Neural cell (in vitro differentiated cells): ENCODE data around the gene NDUFC1. TPM values are rescaled to one million over a fixed set of nuclear protein-coding genes. Genes with fewer than 3 reads are reported as not detected.

ENCODE experiments used
- H2AFZ ChIP-seq: fragments of 200-600, 300-800 bp; sonication (generic), shearing (Covaris generic); 2 replicates; pipeline ENCODE4 v1.6.0; 2014; ENCODE audit warnings: low read depth, mild to moderate bottlenecking, antibody characterized with exemption, low read length, moderate library complexity
- H3F3A ChIP-seq: fragments of 200-600 bp; shearing (Covaris generic); 2 replicates; pipeline ENCODE4 v1.6.1; 2016; ENCODE audit warnings: mild to moderate bottlenecking, moderate library complexity, mixed read lengths, antibody characterized with exemption, low read length; ENCODE audit not compliant: insufficient read depth, poor library complexity, severe bottlenecking
- H3K27ac ChIP-seq: fragments of 200-600, 300-800 bp; sonication (generic), shearing (Covaris generic); 2 replicates; pipeline ENCODE4 v1.5.1; 2014; ENCODE audit warnings: mild to moderate bottlenecking, low read length, moderate library complexity
- H3K27me3 ChIP-seq: fragments of 300-800, 200-600 bp; sonication (generic), shearing (Covaris generic); 2 replicates; pipeline ENCODE4 v1.6.0; 2014; ENCODE audit warnings: mild to moderate bottlenecking, low read depth, low read length, moderate library complexity; ENCODE audit not compliant: insufficient read depth
- H3K36me3 ChIP-seq: fragments of 300-800, 200-600 bp; sonication (generic), shearing (Covaris generic); 2 replicates; pipeline ENCODE4 v1.5.1; 2014; ENCODE audit warnings: mild to moderate bottlenecking, antibody characterized with exemption, low read length, moderate library complexity; ENCODE audit not compliant: insufficient read depth
- H3K4me2 ChIP-seq: fragments of 300-800, 200-600 bp; sonication (generic), shearing (Covaris generic); 2 replicates; pipeline ENCODE4 v1.6.0; 2014; ENCODE audit warnings: mild to moderate bottlenecking, low read length
- H3K4me3 ChIP-seq: fragments of 300-800, 200-600 bp; sonication (generic), shearing (Covaris generic); 2 replicates; pipeline ENCODE4 v1.5.1; 2014; ENCODE audit warnings: mild to moderate bottlenecking, low read length, moderate library complexity
- H3K79me2 ChIP-seq: fragments of 200-600 bp; shearing (Covaris generic); replicated peaks from 2 replicates; pipeline ENCODE4 v1.6.0; 2014; ENCODE audit warnings: mild to moderate bottlenecking, low read length, moderate library complexity; ENCODE audit not compliant: insufficient read depth
- H3K9ac ChIP-seq: fragments of 300-800, 200-600 bp; sonication (generic), shearing (Covaris generic); 2 replicates; pipeline ENCODE4 v1.6.1; 2016; ENCODE audit warnings: mild to moderate bottlenecking, low read length, mixed read lengths
- H3K9me2 ChIP-seq: fragments of 200-600 bp; shearing (Covaris generic); 2 replicates; pipeline ENCODE4 v1.6.1; 2016; ENCODE audit warnings: mild to moderate bottlenecking, low read length, mixed read lengths; ENCODE audit not compliant: insufficient read depth
- H3K9me3 ChIP-seq: fragments of 200-600, 300-800 bp; sonication (generic), shearing (Covaris generic); 2 replicates; pipeline ENCODE4 v1.6.1; 2016; ENCODE audit warnings: mild to moderate bottlenecking, mixed run types, low read length, moderate library complexity, mixed read lengths
- H4K20me1 ChIP-seq: fragments of 200-600 bp; shearing (Covaris generic); 2 replicates; pipeline ENCODE4 v1.6.1; 2016; ENCODE audit warnings: mild to moderate bottlenecking, mixed run types; ENCODE audit not compliant: insufficient read depth
- EP300 ChIP-seq: fragments of 450-650 bp; conservative IDR thresholded peaks from 2 replicates; pipeline ENCODE4 v1.6.1; 2014; ENCODE audit warnings: antibody characterized with exemption, mild to moderate bottlenecking, moderate library complexity; ENCODE audit not compliant: poor library complexity, severe bottlenecking
- EZH2 ChIP-seq: fragments of 200-600, 300-800 bp; shearing (Covaris generic), sonication (generic); IDR thresholded peaks from 2 replicates; pipeline ENCODE4 v1.6.1; 2014; ENCODE audit warnings: antibody characterized with exemption, low read length, borderline replicate concordance, mild to moderate bottlenecking; ENCODE audit not compliant: insufficient read depth, poor library complexity, severe bottlenecking
- MXI1 ChIP-seq: fragments of 450-650 bp; conservative IDR thresholded peaks from 2 replicates; pipeline ENCODE4 v1.6.1; 2014; ENCODE audit warnings: antibody characterized with exemption, mild to moderate bottlenecking; ENCODE audit not compliant: poor library complexity, severe bottlenecking
- POLR2AphosphoS5 ChIP-seq: IDR thresholded peaks from 2 replicates; pipeline ENCODE4 v1.6.1; 2012
- RAD21 ChIP-seq: fragments of 450-650 bp; conservative IDR thresholded peaks from 2 replicates; pipeline ENCODE4 v1.6.1; 2014; ENCODE audit warnings: antibody characterized with exemption, mild to moderate bottlenecking, moderate library complexity
- SMC3 ChIP-seq: fragments of 450-650 bp; conservative IDR thresholded peaks from 2 replicates; pipeline ENCODE4 v1.6.1; 2014; ENCODE audit warnings: antibody characterized with exemption, mild to moderate bottlenecking, moderate library complexity; ENCODE audit not compliant: poor library complexity
- TAF1 ChIP-seq: IDR thresholded peaks from 2 replicates; pipeline ENCODE4 v1.6.1; 2012; ENCODE audit warnings: low read depth
- polyA plus RNA-seq: library from polyadenylated mRNA; depleted of rRNA; stranded (reverse); fragments of >200 nt; gene quantifications from 2 replicates; pipeline ENCODE4 v1.2.3, GENCODE V29; 2014
- TF ChIP-seq, protein P1 (sequence below): fragments of 450-650 bp; IDR thresholded peaks from 2 replicates; pipeline ENCODE4 v1.5.1; 2014; ENCODE audit warnings: antibody characterized with exemption, mild to moderate bottlenecking, moderate library complexity; ENCODE audit not compliant: poor library complexity, severe bottlenecking
- TF ChIP-seq, protein P2 (sequence below): IDR thresholded peaks from 2 replicates; pipeline ENCODE4 v1.6.1; 2012; ENCODE audit warnings: borderline replicate concordance

The NDUFC1 gene
- polyA plus RNA-seq, 1 donor from 2014 or later, result 102 TPM

GRCh38 chr4:139312552-139313332, 10.5 kb upstream of the NDUFC1 start (continued):
- TF ChIP-seq EZH2, result no peak

DNA sequence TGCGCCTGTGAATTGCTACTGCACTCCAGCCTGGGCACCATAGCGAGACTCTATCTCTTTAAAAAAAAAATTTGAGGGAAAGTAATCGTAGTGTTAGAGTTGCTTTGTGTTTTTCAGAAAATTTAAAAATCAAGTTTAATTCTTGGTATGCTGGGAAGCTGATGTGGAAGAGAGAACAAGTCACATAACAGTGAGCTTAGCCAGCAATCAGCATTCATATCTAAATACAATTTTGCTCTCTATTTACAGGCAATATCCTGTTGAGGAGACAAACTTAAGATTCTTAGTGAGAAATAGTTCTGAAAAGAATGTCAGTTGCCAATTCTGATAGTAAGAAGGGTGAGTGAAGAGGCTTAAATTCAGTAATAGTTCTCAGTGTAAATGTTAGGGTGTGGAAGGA, 9.6 kb upstream of the NDUFC1 start:
- Histone ChIP-seq H3K27ac (no peak overlapping the region), H4K20me1 (peaks cover 3% of the 10 kb centered on the region)

GRCh38 chr4:139304920-139305319, 2.6 kb upstream of the NDUFC1 start:
- Histone ChIP-seq H2AFZ (no peak overlapping the region), H3K9me3 (peaks cover 5% of the 10 kb centered on the region), H3K4me3 (no peak overlapping the region), H3K9ac (no peak overlapping the region), H3K36me3 (no peaks in the 10 kb centered on the region), H3K27me3 (no peaks in the 10 kb centered on the region), H3K9me2 (no peaks in the 10 kb centered on the region), H3F3A (no peaks in the 10 kb centered on the region), H3K79me2 (peaks cover 77% of the 10 kb centered on the region), H3K4me2 (no peak overlapping the region), H3K27ac (no peak overlapping the region), H4K20me1 (no peaks in the 10 kb centered on the region)
- no peak for TF ChIP-seq EP300
- TF ChIP-seq SMC3, result no peak
- TF ChIP-seq, protein P1, sequence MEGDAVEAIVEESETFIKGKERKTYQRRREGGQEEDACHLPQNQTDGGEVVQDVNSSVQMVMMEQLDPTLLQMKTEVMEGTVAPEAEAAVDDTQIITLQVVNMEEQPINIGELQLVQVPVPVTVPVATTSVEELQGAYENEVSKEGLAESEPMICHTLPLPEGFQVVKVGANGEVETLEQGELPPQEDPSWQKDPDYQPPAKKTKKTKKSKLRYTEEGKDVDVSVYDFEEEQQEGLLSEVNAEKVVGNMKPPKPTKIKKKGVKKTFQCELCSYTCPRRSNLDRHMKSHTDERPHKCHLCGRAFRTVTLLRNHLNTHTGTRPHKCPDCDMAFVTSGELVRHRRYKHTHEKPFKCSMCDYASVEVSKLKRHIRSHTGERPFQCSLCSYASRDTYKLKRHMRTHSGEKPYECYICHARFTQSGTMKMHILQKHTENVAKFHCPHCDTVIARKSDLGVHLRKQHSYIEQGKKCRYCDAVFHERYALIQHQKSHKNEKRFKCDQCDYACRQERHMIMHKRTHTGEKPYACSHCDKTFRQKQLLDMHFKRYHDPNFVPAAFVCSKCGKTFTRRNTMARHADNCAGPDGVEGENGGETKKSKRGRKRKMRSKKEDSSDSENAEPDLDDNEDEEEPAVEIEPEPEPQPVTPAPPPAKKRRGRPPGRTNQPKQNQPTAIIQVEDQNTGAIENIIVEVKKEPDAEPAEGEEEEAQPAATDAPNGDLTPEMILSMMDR, result no peak
- TF ChIP-seq MXI1, result no peak
- no peak for TF ChIP-seq EZH2
- no peak for TF ChIP-seq RAD21
- no peak for TF ChIP-seq POLR2AphosphoS5
- TF ChIP-seq TAF1, result no peak
- TF ChIP-seq, protein P2, sequence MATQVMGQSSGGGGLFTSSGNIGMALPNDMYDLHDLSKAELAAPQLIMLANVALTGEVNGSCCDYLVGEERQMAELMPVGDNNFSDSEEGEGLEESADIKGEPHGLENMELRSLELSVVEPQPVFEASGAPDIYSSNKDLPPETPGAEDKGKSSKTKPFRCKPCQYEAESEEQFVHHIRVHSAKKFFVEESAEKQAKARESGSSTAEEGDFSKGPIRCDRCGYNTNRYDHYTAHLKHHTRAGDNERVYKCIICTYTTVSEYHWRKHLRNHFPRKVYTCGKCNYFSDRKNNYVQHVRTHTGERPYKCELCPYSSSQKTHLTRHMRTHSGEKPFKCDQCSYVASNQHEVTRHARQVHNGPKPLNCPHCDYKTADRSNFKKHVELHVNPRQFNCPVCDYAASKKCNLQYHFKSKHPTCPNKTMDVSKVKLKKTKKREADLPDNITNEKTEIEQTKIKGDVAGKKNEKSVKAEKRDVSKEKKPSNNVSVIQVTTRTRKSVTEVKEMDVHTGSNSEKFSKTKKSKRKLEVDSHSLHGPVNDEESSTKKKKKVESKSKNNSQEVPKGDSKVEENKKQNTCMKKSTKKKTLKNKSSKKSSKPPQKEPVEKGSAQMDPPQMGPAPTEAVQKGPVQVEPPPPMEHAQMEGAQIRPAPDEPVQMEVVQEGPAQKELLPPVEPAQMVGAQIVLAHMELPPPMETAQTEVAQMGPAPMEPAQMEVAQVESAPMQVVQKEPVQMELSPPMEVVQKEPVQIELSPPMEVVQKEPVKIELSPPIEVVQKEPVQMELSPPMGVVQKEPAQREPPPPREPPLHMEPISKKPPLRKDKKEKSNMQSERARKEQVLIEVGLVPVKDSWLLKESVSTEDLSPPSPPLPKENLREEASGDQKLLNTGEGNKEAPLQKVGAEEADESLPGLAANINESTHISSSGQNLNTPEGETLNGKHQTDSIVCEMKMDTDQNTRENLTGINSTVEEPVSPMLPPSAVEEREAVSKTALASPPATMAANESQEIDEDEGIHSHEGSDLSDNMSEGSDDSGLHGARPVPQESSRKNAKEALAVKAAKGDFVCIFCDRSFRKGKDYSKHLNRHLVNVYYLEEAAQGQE, result no peak

More for the DNA sequence above, 9.6 kb upstream of the NDUFC1 start:
- Histone ChIP-seq H3K36me3 (no peaks in the 10 kb centered on the region), H3K4me3 (no peak overlapping the region), H3K9me3 (no peaks in the 10 kb centered on the region), H3K9me2 (no peaks in the 10 kb centered on the region), H3K4me2 (no peak overlapping the region), H3K9ac (no peak overlapping the region), H3K79me2 (peaks cover 86% of the 10 kb centered on the region), H3F3A (no peaks in the 10 kb centered on the region), H2AFZ (no peak overlapping the region), H3K27me3 (no peaks in the 10 kb centered on the region)
- TF ChIP-seq TAF1 (no peak), MXI1 (no peak), RAD21 (no peak)
